ENCODE measurements around the gene SMIM38.

- no peak for TF ChIP-seq POLR2A (IDR thresholded peaks at IDR 0.05)
- no peak for TF ChIP-seq CTCF (IDR thresholded peaks at IDR 0.05)
Observed at GRCh38 chr11:69110451-69110850, 45.3 kb upstream of the SMIM38 start.
